Measurements from ENCODE around the gene STK11. TPM values are rescaled to one million over a fixed set of nuclear protein-coding genes. Genes with fewer than 3 reads are reported as not detected.

STK11 gene
- total and polyA plus RNA-seq, 2 experiments from 2014 or later, result 19.4 to 96.5 TPM

DNA sequence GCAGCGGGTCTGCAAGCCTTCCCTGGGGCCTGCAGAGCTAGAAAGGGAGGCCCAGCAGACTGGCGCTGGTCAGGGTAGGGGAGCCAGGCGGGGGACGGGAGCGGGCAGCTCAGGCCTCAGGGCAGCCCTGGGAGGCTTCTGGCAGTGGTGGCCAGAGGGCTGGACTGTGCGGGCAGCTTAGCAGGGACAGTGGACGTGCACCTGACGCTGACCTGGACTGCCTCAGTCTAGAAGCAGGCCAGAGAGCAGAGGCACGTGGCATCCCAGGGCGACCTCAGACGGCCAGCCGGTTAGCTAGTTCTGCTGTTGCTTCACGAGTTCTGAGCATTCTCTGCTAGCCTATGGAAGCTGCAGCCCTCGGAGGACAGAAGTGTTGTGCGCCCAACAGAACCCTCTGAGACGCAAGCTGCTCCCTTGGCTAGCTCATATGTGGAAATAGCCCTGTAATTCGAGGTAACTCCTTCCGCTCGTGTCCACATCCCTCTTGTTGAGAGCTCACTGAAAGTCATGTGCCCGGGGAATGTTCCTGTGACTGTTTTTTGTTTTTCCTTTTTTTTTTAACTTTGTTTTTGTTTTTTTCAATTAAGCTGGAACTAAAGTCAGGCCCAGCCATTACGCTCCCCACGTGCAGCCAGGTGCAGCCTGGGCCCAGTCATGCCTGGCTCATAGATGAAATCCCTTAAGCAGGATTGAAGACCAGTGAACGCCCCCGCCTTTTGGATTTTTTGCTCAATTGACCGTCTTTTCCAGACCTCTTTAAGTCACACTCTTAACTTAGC, 67.9 kb downstream of the STK11 start:
- peaks cover 31% of the 10 kb centered on the region for H3K36me3 ChIP-seq (ENCODE audit: insufficient read depth)
- no peak overlapping the region for H2AFZ ChIP-seq
- Mint-ChIP-seq H3K9me3 (no peaks in the 10 kb centered on the region; the same call in 2 of the 3 replicates), H3K4me1 (peaks cover 51% of the 10 kb centered on the region), H3K27ac (peak overlapping the region; percentile 88), H3K4me3 (peak overlapping the region; percentile 57), H3K36me3 (ENCODE audit: low read depth) (peaks cover 56% of the 10 kb centered on the region), H3K27me3 (ENCODE audit: insufficient read depth, low read depth, poor library complexity) (peaks cover 43% of the 10 kb centered on the region)
- H3K27ac ChIP-seq (ENCODE audit: low read depth), result peak overlapping the region; percentile 91
- TF ChIP-seq, protein P1, sequence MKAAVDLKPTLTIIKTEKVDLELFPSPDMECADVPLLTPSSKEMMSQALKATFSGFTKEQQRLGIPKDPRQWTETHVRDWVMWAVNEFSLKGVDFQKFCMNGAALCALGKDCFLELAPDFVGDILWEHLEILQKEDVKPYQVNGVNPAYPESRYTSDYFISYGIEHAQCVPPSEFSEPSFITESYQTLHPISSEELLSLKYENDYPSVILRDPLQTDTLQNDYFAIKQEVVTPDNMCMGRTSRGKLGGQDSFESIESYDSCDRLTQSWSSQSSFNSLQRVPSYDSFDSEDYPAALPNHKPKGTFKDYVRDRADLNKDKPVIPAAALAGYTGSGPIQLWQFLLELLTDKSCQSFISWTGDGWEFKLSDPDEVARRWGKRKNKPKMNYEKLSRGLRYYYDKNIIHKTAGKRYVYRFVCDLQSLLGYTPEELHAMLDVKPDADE (IDR thresholded peaks at IDR 0.05), result no peak
- peak; percentile 52 for TF ChIP-seq POLR2AphosphoS5 (IDR thresholded peaks at IDR 0.05; ENCODE audit: low read depth)
- no peak for TF ChIP-seq EZH2phosphoT487 (IDR thresholded peaks at IDR 0.05; ENCODE audit: unreplicated experiment)
- TF ChIP-seq, protein P2, sequence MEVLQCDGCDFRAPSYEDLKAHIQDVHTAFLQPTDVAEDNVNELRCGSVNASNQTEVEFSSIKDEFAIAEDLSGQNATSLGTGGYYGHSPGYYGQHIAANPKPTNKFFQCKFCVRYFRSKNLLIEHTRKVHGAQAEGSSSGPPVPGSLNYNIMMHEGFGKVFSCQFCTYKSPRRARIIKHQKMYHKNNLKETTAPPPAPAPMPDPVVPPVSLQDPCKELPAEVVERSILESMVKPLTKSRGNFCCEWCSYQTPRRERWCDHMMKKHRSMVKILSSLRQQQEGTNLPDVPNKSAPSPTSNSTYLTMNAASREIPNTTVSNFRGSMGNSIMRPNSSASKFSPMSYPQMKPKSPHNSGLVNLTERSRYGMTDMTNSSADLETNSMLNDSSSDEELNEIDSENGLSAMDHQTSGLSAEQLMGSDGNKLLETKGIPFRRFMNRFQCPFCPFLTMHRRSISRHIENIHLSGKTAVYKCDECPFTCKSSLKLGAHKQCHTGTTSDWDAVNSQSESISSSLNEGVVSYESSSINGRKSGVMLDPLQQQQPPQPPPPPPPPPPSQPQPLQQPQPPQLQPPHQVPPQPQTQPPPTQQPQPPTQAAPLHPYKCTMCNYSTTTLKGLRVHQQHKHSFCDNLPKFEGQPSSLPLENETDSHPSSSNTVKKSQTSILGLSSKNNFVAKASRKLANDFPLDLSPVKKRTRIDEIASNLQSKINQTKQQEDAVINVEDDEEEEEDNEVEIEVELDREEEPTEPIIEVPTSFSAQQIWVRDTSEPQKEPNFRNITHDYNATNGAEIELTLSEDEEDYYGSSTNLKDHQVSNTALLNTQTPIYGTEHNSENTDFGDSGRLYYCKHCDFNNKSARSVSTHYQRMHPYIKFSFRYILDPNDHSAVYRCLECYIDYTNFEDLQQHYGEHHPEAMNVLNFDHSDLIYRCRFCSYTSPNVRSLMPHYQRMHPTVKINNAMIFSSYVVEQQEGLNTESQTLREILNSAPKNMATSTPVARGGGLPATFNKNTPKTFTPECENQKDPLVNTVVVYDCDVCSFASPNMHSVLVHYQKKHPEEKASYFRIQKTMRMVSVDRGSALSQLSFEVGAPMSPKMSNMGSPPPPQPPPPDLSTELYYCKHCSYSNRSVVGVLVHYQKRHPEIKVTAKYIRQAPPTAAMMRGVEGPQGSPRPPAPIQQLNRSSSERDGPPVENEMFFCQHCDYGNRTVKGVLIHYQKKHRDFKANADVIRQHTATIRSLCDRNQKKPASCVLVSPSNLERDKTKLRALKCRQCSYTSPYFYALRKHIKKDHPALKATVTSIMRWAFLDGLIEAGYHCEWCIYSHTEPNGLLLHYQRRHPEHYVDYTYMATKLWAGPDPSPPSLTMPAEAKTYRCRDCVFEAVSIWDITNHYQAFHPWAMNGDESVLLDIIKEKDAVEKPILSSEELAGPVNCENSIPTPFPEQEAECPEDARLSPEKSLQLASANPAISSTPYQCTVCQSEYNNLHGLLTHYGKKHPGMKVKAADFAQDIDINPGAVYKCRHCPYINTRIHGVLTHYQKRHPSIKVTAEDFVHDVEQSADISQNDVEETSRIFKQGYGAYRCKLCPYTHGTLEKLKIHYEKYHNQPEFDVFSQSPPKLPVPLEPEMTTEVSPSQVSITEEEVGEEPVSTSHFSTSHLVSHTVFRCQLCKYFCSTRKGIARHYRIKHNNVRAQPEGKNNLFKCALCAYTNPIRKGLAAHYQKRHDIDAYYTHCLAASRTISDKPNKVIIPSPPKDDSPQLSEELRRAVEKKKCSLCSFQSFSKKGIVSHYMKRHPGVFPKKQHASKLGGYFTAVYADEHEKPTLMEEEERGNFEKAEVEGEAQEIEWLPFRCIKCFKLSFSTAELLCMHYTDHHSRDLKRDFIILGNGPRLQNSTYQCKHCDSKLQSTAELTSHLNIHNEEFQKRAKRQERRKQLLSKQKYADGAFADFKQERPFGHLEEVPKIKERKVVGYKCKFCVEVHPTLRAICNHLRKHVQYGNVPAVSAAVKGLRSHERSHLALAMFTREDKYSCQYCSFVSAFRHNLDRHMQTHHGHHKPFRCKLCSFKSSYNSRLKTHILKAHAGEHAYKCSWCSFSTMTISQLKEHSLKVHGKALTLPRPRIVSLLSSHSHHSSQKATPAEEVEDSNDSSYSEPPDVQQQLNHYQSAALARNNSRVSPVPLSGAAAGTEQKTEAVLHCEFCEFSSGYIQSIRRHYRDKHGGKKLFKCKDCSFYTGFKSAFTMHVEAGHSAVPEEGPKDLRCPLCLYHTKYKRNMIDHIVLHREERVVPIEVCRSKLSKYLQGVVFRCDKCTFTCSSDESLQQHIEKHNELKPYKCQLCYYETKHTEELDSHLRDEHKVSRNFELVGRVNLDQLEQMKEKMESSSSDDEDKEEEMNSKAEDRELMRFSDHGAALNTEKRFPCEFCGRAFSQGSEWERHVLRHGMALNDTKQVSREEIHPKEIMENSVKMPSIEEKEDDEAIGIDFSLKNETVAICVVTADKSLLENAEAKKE (CRISPR knock-in tag; IDR thresholded peaks at IDR 0.05), result no peak
- TF ChIP-seq, protein P3, sequence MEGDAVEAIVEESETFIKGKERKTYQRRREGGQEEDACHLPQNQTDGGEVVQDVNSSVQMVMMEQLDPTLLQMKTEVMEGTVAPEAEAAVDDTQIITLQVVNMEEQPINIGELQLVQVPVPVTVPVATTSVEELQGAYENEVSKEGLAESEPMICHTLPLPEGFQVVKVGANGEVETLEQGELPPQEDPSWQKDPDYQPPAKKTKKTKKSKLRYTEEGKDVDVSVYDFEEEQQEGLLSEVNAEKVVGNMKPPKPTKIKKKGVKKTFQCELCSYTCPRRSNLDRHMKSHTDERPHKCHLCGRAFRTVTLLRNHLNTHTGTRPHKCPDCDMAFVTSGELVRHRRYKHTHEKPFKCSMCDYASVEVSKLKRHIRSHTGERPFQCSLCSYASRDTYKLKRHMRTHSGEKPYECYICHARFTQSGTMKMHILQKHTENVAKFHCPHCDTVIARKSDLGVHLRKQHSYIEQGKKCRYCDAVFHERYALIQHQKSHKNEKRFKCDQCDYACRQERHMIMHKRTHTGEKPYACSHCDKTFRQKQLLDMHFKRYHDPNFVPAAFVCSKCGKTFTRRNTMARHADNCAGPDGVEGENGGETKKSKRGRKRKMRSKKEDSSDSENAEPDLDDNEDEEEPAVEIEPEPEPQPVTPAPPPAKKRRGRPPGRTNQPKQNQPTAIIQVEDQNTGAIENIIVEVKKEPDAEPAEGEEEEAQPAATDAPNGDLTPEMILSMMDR (conservative IDR thresholded peaks at IDR 0.05; ENCODE audit: low read depth in 2 of 2), result no peak
- ATAC-seq, result no peak
- H3K4me2 ChIP-seq, result peak overlapping the region; percentile 97
- H3K4me1 ChIP-seq (ENCODE audit: insufficient read depth), result peaks cover 35% of the 10 kb centered on the region
- peaks cover 61% of the 10 kb centered on the region for H3F3A ChIP-seq (replicated peaks; ENCODE audit: low read depth)
- no peaks in the 10 kb centered on the region for H3K9me2 ChIP-seq (ENCODE audit: insufficient read depth)
- H3K79me2 ChIP-seq (replicated peaks; ENCODE audit: insufficient read depth), result peaks cover 50% of the 10 kb centered on the region
- peak overlapping the region; percentile 88; the same call in 1 of the 2 replicates for H3K4me3 ChIP-seq
- peaks cover 37% of the 10 kb centered on the region for H4K20me1 ChIP-seq (replicated peaks; ENCODE audit: insufficient read depth)
- no peak for DNase-seq (ENCODE audit: low spot score)
- no peaks in the 10 kb centered on the region for H3K27me3 ChIP-seq (ENCODE audit: insufficient read depth)

All from GM23338 (cell line).